Mesenchymal stem cell (in vitro differentiated cells and primary cell): Measurements from ENCODE around the gene PRODH2.
A peak's percentile ranks its signal among the peaks of the same experiment; 100 is the strongest.

ENCODE experiments used
- DNase-seq: peaks from one replicate; pipeline ENCODE4 v3.0.0-alpha.2; 2013
- H2AFZ ChIP-seq: one replicate; pipeline ENCODE4 v1.6.1; 2013; ENCODE audit warnings: low read depth, mild to moderate bottlenecking, control low read depth, inconsistent platforms, low read length, moderate library complexity
- H2AK5ac ChIP-seq: 2 replicates; pipeline ENCODE4 v1.6.1; 2013; ENCODE audit warnings: low read length, moderate library complexity, mild to moderate bottlenecking, inconsistent platforms; ENCODE audit not compliant: severe bottlenecking
- H2BK120ac ChIP-seq: one replicate; pipeline ENCODE4 v1.6.1; 2013; ENCODE audit warnings: low read depth, mild to moderate bottlenecking, inconsistent platforms, low read length, moderate library complexity
- H2BK12ac ChIP-seq, 2 experiments: one replicate each; pipeline ENCODE4 v1.6.1; 2013; ENCODE audit warnings: inconsistent platforms in 2 of 2, low read length in 2 of 2, mild to moderate bottlenecking in 2 of 2, moderate library complexity in 2 of 2, control low read depth in 1 of 2
- H2BK15ac ChIP-seq: one replicate; pipeline ENCODE4 v1.6.1; 2013; ENCODE audit warnings: mild to moderate bottlenecking, low read depth, inconsistent platforms; ENCODE audit not compliant: poor library complexity, severe bottlenecking
- H2BK5ac ChIP-seq: 2 replicates; pipeline ENCODE4 v1.6.1; 2013; ENCODE audit warnings: low read depth, mild to moderate bottlenecking, low read length, control low read depth, inconsistent platforms; ENCODE audit not compliant: poor library complexity, severe bottlenecking
- H3K14ac ChIP-seq, 2 experiments: one replicate each; pipeline ENCODE4 v1.6.1; 2013; ENCODE audit warnings: inconsistent platforms in 2 of 2, low read length in 2 of 2, control low read depth in 1 of 2, mild to moderate bottlenecking in 1 of 2, moderate library complexity in 1 of 2
- H3K18ac ChIP-seq, 2 experiments: one replicate each; pipeline ENCODE4 v1.6.1; 2013; ENCODE audit warnings: inconsistent platforms in 2 of 2, low read length in 2 of 2, control low read depth in 1 of 2, low read depth in 1 of 2, mild to moderate bottlenecking in 1 of 2
- H3K23ac ChIP-seq, 2 experiments: one replicate each; pipeline ENCODE4 v1.6.1; 2013; ENCODE audit warnings: inconsistent platforms in 2 of 2, low read length in 2 of 2, mild to moderate bottlenecking in 2 of 2, moderate library complexity in 2 of 2, control low read depth in 1 of 2
- H3K27ac ChIP-seq: 2 replicates; pipeline ENCODE4 v1.5.1; 2013; ENCODE audit warnings: mild to moderate bottlenecking, moderate library complexity, low read length, control low read depth, inconsistent platforms; ENCODE audit not compliant: poor library complexity, severe bottlenecking
- H3K27me3 ChIP-seq, 2 experiments: 2 replicates each; pipeline versions ENCODE4 v1.6.1 to v1.7.0; 2013; ENCODE audit warnings: low read length in 2 of 2, mild to moderate bottlenecking in 2 of 2, moderate library complexity in 2 of 2, control low read depth in 1 of 2, inconsistent platforms in 1 of 2; ENCODE audit not compliant: control insufficient read depth in 1 of 2, insufficient read depth in 1 of 2
- H3K36me3 ChIP-seq, 2 experiments: 2 replicates each; pipeline versions ENCODE4 v1.6.1 to v1.7.0; 2013; ENCODE audit warnings: low read length in 2 of 2, control low read depth in 1 of 2, inconsistent platforms in 1 of 2, low read depth in 1 of 2, mild to moderate bottlenecking in 1 of 2; ENCODE audit not compliant: insufficient read depth in 2 of 2, control insufficient read depth in 1 of 2
- H3K4ac ChIP-seq, 2 experiments: one replicate each; pipeline ENCODE4 v1.6.1; 2013; ENCODE audit warnings: inconsistent platforms in 2 of 2, low read length in 2 of 2, mild to moderate bottlenecking in 2 of 2, moderate library complexity in 2 of 2, control low read depth in 1 of 2, low read depth in 1 of 2
- H3K4me1 ChIP-seq: 2 replicates; pipeline ENCODE4 v1.6.1; 2013; ENCODE audit warnings: low read depth, low read length, control low read depth; ENCODE audit not compliant: control insufficient read depth, insufficient read depth
- H3K4me2 ChIP-seq: 2 replicates; pipeline ENCODE4 v1.6.1; 2013; ENCODE audit warnings: low read length, mild to moderate bottlenecking, inconsistent platforms; ENCODE audit not compliant: poor library complexity, severe bottlenecking
- H3K4me3 ChIP-seq, 2 experiments: 2 replicates each; pipeline versions ENCODE4 v1.5.1 to v1.7.0; 2013; ENCODE audit warnings: low read length in 2 of 2, mild to moderate bottlenecking in 2 of 2, control low read depth in 1 of 2, low read depth in 1 of 2; ENCODE audit not compliant: insufficient read depth in 1 of 2
- H3K79me1 ChIP-seq: replicated peaks from 2 replicates; pipeline ENCODE4 v1.6.1; 2013; ENCODE audit warnings: mild to moderate bottlenecking, control low read depth, low read length, inconsistent platforms; ENCODE audit not compliant: poor library complexity, severe bottlenecking
- H3K9ac ChIP-seq: 2 replicates; pipeline ENCODE4 v1.7.0; 2013; ENCODE audit warnings: mild to moderate bottlenecking, low read length, moderate library complexity
- H3K9me3 ChIP-seq: 2 replicates; pipeline ENCODE4 v1.7.0; 2013; ENCODE audit warnings: mild to moderate bottlenecking, low read length; ENCODE audit not compliant: control insufficient read depth
- H4K8ac ChIP-seq: one replicate; pipeline ENCODE4 v1.6.1; 2013; ENCODE audit warnings: inconsistent platforms, mild to moderate bottlenecking, low read length, moderate library complexity
- H4K91ac ChIP-seq: one replicate; pipeline ENCODE4 v1.6.1; 2013; ENCODE audit warnings: mild to moderate bottlenecking, low read length, inconsistent platforms
- WGBS: methylation state at CpG from one replicate; pipeline ENCODE4 v1.1.7; 2013; ENCODE audit warnings: mixed read lengths; 5-methylcytosine and 5-hydroxymethylcytosine counted together

Gene PRODH2

GRCh38 chr19:35789978-35790944 is 22.4 kb downstream of the PRODH2 start:
- Histone ChIP-seq H2BK12ac (no peak overlapping the region), H3K27me3 (peaks cover 0 to 1% of the 10 kb centered on the region in 2 experiments), H3K4me1 (peaks cover 12% of the 10 kb centered on the region), H2BK15ac (no peak overlapping the region), H3K9me3 (no peaks in the 10 kb centered on the region), H3K4ac (no peak overlapping the region), H3K4me3 (no peak overlapping the region), H4K91ac (no peak overlapping the region), H3K4me2 (no peak overlapping the region), H3K18ac (no peak overlapping the region), H2BK5ac (no peak overlapping the region), H2AK5ac (no peak overlapping the region), H3K27ac (no peak overlapping the region), H2BK120ac (no peak overlapping the region), H3K36me3 (peaks cover 0 to 20% of the 10 kb centered on the region in 2 experiments), H3K23ac (no peak overlapping the region), H3K14ac (peak overlapping the region in 1 of 2 experiments; percentile 46), H4K8ac (peak overlapping the region; percentile 13), H3K9ac (no peak overlapping the region), H2AFZ (no peak overlapping the region), H3K79me1 (no peaks in the 10 kb centered on the region)
- DNase-seq: no peak
- WGBS: 87% methylated on average over 17 of the region's 19 CpGs

GRCh38 chr19:35789195-35789977 is 23.3 kb downstream of the PRODH2 start:
- no peaks in the 10 kb centered on the region for H3K9me3 ChIP-seq
- no peak overlapping the region for H4K91ac ChIP-seq
- no peak overlapping the region for H2BK12ac ChIP-seq
- H3K36me3 ChIP-seq: peaks cover 0 to 29% of the 10 kb centered on the region in 2 experiments
- H2BK120ac ChIP-seq: no peak overlapping the region
- H3K4me1 ChIP-seq: peaks cover 12% of the 10 kb centered on the region
- H2BK15ac ChIP-seq: no peak overlapping the region
- H3K9ac ChIP-seq: no peak overlapping the region
- H3K14ac ChIP-seq: no peak overlapping the region
- no peak overlapping the region for H3K4me2 ChIP-seq
- H3K79me1 ChIP-seq: no peaks in the 10 kb centered on the region
- H4K8ac ChIP-seq: no peak overlapping the region
- DNase-seq: no peak
- no peak overlapping the region for H2BK5ac ChIP-seq
- no peak overlapping the region for H3K4ac ChIP-seq
- H2AK5ac ChIP-seq: no peak overlapping the region
- H3K18ac ChIP-seq: no peak overlapping the region
- H3K27me3 ChIP-seq: no peaks in the 10 kb centered on the region
- H2AFZ ChIP-seq: no peak overlapping the region
- no peak overlapping the region for H3K27ac ChIP-seq
- no peak overlapping the region for H3K23ac ChIP-seq
- no peak overlapping the region for H3K4me3 ChIP-seq
- 84% methylated on average over 11 of the region's 11 CpGs for WGBS

DNA sequence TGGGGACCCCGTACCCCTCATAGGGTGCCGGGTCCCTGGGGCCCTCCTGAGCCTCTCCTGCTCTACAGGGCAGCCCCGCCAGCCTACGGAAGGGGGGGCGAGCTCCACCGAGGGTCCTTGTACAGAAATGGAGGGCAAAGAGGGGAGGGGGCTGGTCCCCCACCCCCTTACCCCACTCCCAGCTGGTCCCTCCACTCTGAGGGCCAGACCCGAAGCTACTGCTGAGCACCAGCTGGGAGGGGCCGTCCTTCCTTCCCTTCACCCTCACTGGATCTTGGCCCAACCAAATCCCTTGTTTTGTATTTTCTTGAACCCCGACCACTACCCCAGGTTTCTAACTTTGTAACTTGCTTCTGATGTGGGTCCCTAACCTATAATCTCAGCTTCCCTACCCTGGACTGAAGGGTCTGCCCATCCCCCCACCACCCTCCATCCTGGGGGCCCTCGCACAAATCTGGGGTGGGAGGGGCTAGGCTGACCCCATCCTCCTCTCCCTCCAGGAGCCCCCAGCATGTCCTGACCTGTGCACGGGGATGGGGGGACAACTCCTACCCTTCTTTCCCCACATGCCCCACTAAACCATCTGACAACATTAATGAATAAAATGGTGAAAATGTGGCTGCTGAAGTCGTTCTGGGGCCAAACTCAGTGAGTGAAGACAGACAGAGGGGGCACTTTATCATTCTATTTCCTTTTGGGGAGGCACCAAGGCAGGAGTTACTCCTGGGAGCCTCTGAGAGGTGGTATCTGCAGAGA is 24.3 kb downstream of the PRODH2 start:
- Histone ChIP-seq H3K79me1 (peaks cover 2% of the 10 kb centered on the region), H3K18ac (no peak overlapping the region), H4K91ac (no peak overlapping the region), H3K23ac (no peak overlapping the region), H3K27ac (no peak overlapping the region), H2BK5ac (no peak overlapping the region), H3K4me1 (peaks cover 16% of the 10 kb centered on the region), H3K9me3 (no peaks in the 10 kb centered on the region), H3K36me3 (peaks cover 0 to 38% of the 10 kb centered on the region in 2 experiments), H3K4me2 (no peak overlapping the region), H3K27me3 (no peaks in the 10 kb centered on the region), H3K4me3 (no peak overlapping the region), H2BK120ac (no peak overlapping the region), H2AK5ac (no peak overlapping the region), H3K4ac (no peak overlapping the region), H3K14ac (no peak overlapping the region), H2BK12ac (no peak overlapping the region), H4K8ac (no peak overlapping the region), H2BK15ac (no peak overlapping the region), H3K9ac (no peak overlapping the region), H2AFZ (no peak overlapping the region)
- 90% methylated on average over 11 of the region's 12 CpGs for WGBS
- DNase-seq: no peak
